H1 (cell line): Measurements from ENCODE around the gene LSM7. TPM values are rescaled to one million over a fixed set of nuclear protein-coding genes. Genes with fewer than 3 reads are reported as not detected.

Source experiments
- BACH1 ChIP-seq: IDR thresholded peaks from 2 replicates; pipeline ENCODE4 v1.6.1; 2012; ENCODE audit warnings: low read length, improper control_type of control experiment
- CBX8 ChIP-seq: fragments of 300-800, 300-1000 bp; sonication (generic); IDR thresholded peaks from 2 replicates; pipeline ENCODE4 v1.7.1; 2016; ENCODE audit warnings: low read depth, low read length, borderline replicate concordance
- KDM1A ChIP-seq: fragments of 200-600, 300-600 bp; sonication (generic); IDR thresholded peaks from 2 replicates; pipeline ENCODE4 v1.7.1; 2016; ENCODE audit warnings: mild to moderate bottlenecking, low read length, borderline replicate concordance
- TAF1 ChIP-seq: IDR thresholded peaks from 2 replicates; pipeline ENCODE4 v1.6.1; 2011; ENCODE audit warnings: mild to moderate bottlenecking, low read depth, low read length
- polyA plus RNA-seq, 7 experiments: library from polyadenylated mRNA; depleted of rRNA in 3 of 7; stranded (reverse) in 5 of 7; unstranded in 2 of 7; fragments of >200 nt in 5 of 7; fragments of 200-250 nt in 2 of 7; gene quantifications; 1 replicate in 5 of 7; 2 replicates in 1 of 7; 4 replicates in 1 of 7; pipeline versions ENCODE4 v1.2.1 to v1.2.3, GENCODE V29; 2011 to 2013; ENCODE audit warnings: missing spikeins in 2 of 7, mixed read lengths in 2 of 7
- total RNA-seq: library from RNA; stranded (reverse); fragmentation: NEBNext Ultra II Directional; extraction: Animal tissue kit (Norgen Biotek cat#: 25700); gene quantifications from 2 replicates; pipeline ENCODE4 v1.2.1, GENCODE V29; 2021

LSM7 gene
- total and polyA plus RNA-seq, 2 of the 8 experiments (the other 6 are each of a cell fraction or from before 2014, with no cell fraction given): 228 to 1,335 TPM

DNA sequence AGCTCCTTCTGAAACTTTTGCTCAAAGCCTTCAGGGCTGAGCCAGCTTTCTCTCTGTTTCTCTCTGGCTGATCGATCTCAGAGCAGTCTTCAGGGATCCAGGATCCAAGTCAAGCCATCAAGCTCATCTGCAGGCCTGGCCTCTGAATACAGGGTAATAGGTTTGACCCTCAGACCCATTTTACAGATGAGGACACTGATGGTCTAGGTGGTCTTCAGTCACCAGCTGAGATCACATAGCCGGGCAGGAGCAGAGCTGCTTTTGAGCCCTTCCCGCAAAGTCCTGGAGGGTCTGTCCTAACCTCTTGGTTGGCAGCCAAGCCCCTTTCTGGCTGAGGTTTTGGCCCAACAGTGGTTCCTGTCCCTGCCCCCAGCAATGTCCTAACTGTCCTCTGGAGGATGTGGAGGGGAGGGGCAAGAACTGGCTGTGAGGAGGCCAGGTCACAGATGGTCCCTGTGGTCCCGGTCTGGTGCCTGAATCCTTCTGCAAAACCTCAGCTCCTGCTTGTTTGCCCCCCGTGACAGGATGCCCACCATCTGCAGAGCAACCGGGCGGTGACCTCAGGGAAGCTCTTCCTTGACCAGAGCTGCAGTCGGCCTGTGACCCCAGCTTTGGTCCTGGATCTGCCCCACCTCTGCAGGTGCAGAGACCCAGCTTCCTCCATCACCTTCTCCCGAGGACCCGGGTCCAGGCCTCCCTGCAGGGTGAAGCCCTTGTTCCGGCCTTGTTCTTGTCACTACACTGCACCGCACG lies 40.6 kb downstream of the LSM7 start (continued):
- TF ChIP-seq BACH1: no peak
- no peak for TF ChIP-seq KDM1A
- TF ChIP-seq CBX8: no peak
- no peak for TF ChIP-seq TAF1
